ENCODE measurements around the gene WNK2.
A peak's percentile ranks its signal among the peaks of the same experiment; 100 is the strongest.

WNK2 gene

DNA sequence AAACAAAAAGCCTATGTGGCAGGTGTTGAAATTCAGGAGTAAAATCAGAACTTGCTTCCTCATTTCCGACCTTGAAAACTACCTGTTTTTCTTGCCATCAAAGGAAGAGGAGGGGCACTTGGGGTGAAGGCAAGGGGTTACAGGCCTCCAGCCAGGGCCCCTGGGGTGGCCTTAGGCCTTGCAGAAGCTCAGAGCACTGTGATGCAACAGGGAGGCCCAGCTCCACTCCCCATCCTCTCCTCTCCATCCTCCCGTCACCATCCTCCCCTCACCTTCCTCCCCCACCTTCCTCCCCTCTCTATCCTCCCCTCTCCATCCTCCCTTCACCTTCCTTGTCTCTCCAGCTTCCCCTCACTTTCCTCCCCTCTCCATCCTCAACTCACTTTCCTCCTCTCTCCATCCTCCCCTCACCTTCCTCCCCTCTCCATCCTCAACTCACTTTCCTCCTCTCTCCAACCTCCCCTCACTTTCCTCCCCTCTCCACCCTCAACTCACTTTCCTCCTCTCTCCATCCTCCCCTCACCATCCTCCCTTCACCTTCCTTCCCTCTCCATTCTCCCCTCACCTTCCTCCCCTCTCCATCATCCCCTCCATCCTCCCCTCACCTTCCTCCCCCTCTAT, 111.6 kb downstream of the WNK2 start:
- H2AFZ ChIP-seq (ENCODE audit: low read depth, low read length, severe bottlenecking): no peak overlapping the region
- peak overlapping the region; percentile 43 for H3K27ac ChIP-seq (ENCODE audit: low read depth, low read length)
- no peak for TF ChIP-seq EZH2phosphoT487 (conservative IDR thresholded peaks at IDR 0.05; ENCODE audit: low read length)
- TF ChIP-seq, protein P1, sequence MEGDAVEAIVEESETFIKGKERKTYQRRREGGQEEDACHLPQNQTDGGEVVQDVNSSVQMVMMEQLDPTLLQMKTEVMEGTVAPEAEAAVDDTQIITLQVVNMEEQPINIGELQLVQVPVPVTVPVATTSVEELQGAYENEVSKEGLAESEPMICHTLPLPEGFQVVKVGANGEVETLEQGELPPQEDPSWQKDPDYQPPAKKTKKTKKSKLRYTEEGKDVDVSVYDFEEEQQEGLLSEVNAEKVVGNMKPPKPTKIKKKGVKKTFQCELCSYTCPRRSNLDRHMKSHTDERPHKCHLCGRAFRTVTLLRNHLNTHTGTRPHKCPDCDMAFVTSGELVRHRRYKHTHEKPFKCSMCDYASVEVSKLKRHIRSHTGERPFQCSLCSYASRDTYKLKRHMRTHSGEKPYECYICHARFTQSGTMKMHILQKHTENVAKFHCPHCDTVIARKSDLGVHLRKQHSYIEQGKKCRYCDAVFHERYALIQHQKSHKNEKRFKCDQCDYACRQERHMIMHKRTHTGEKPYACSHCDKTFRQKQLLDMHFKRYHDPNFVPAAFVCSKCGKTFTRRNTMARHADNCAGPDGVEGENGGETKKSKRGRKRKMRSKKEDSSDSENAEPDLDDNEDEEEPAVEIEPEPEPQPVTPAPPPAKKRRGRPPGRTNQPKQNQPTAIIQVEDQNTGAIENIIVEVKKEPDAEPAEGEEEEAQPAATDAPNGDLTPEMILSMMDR (IDR thresholded peaks at IDR 0.05; ENCODE audit: insufficient read depth, low read length, poor library complexity, severe bottlenecking): no peak
- H3K36me3 ChIP-seq (ENCODE audit: low read length): no peaks in the 10 kb centered on the region
- H3F3A ChIP-seq (ENCODE audit: insufficient read depth): no peaks in the 10 kb centered on the region
- H3K4me2 ChIP-seq (ENCODE audit: low read depth, low read length, poor library complexity, severe bottlenecking): peak overlapping the region; percentile 26
- no peaks in the 10 kb centered on the region for H4K20me1 ChIP-seq (ENCODE audit: low read depth, low read length)
- H3K27me3 ChIP-seq (ENCODE audit: low read length): no peaks in the 10 kb centered on the region
- H3K9ac ChIP-seq (ENCODE audit: low read length): no peak overlapping the region
- H3K9me3 ChIP-seq (ENCODE audit: insufficient read depth, low read length): no peaks in the 10 kb centered on the region
- H3K79me2 ChIP-seq (ENCODE audit: insufficient read depth, low read length): no peaks in the 10 kb centered on the region
- no peaks in the 10 kb centered on the region for H3K9me2 ChIP-seq (replicated peaks; ENCODE audit: insufficient read depth, low read length)
- no peak overlapping the region for H3K4me3 ChIP-seq (ENCODE audit: insufficient read depth, low read length, poor library complexity, severe bottlenecking)

DNA sequence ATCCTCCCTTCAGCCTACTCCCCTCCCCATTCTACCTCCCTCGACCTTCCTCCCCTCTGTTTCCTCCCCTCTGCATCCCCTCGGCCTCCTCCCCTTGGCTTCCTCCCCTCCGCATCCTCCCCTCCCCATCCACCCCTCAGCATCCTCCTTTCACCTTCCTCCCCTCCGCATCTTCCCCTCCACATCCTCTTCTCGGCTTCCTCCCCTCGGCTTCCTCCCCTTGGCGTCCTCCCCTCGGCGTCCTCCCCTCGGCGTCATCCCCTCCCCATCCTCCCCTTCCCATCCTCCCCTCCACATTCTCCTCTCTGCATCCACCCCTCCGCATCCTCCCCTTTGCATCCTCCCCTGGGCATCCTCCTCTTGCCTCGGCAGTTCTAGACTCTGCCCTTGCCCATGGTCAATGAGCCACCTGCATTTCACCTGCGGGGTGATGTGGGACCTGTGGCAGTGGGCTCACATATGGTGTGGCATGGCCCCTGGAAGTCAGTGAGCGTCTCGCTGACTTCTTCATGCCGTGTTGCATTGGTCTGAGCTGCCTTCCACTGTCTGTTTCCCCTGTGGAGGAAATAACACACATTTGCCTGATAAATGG, 113.0 kb downstream of the WNK2 start:
- Histone ChIP-seq H4K20me1 (ENCODE audit: low read depth, low read length) (no peaks in the 10 kb centered on the region), H3K9me3 (ENCODE audit: insufficient read depth, low read length) (no peaks in the 10 kb centered on the region), H3K9me2 (replicated peaks; ENCODE audit: insufficient read depth, low read length) (no peaks in the 10 kb centered on the region), H3K4me2 (ENCODE audit: low read depth, low read length, poor library complexity, severe bottlenecking) (no peak overlapping the region), H3K36me3 (ENCODE audit: low read length) (no peaks in the 10 kb centered on the region), H3K27ac (ENCODE audit: low read depth, low read length) (no peak overlapping the region), H3K9ac (ENCODE audit: low read length) (no peak overlapping the region), H3F3A (ENCODE audit: insufficient read depth) (no peaks in the 10 kb centered on the region), H3K4me3 (ENCODE audit: insufficient read depth, low read length, poor library complexity, severe bottlenecking) (no peak overlapping the region), H3K27me3 (ENCODE audit: low read length) (no peaks in the 10 kb centered on the region), H3K79me2 (ENCODE audit: insufficient read depth, low read length) (no peaks in the 10 kb centered on the region), H2AFZ (ENCODE audit: low read depth, low read length, severe bottlenecking) (no peak overlapping the region)
- no peak for TF ChIP-seq EZH2phosphoT487 (conservative IDR thresholded peaks at IDR 0.05; ENCODE audit: low read length)

DNA sequence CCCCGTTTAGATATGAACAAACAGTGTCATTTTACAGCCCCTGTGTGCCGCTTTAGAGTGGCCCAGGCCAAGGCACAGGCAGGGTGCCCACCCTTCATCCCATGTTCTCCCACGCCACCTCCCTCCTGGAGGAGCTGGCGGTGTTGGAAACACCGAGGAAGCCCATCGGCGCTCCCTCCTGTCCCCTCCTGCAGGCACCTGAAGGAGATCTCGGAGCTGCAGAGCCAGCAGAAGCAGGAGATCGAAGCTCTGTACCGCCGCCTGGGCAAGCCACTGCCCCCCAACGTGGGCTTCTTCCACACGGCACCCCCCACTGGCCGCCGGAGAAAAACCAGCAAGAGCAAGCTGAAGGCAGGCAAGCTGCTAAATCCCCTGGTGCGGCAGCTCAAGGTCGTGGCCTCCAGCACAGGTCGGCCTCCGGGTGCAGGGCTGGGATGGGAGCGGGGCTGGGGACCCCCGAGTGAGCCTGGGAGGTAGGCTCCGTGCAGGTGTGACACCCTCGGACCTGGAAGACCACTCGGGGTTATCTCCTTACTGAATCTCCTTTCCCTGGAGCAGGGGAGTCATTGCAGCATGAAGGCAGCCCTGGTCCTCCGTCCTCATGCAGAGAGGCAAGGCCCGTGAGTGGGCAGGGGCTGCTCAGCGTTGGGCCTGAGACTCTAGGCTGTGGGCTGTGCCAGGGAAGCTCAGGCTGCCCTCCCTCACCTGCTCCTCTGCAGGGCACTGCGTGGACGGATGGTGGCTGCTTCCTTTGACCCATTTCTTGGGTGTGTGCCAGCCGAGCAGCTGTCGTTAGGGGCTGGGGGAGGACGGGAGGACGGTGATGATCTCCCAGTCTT, 113.9 kb downstream of the WNK2 start:
- Histone ChIP-seq H3K9me3 (ENCODE audit: insufficient read depth, low read length) (no peaks in the 10 kb centered on the region), H3K27me3 (ENCODE audit: low read length) (no peaks in the 10 kb centered on the region), H2AFZ (ENCODE audit: low read depth, low read length, severe bottlenecking) (no peak overlapping the region), H3K79me2 (ENCODE audit: insufficient read depth, low read length) (no peaks in the 10 kb centered on the region), H3K4me2 (ENCODE audit: low read depth, low read length, poor library complexity, severe bottlenecking) (no peak overlapping the region), H4K20me1 (ENCODE audit: low read depth, low read length) (no peaks in the 10 kb centered on the region), H3K9me2 (replicated peaks; ENCODE audit: insufficient read depth, low read length) (no peaks in the 10 kb centered on the region), H3F3A (ENCODE audit: insufficient read depth) (no peaks in the 10 kb centered on the region), H3K4me3 (ENCODE audit: insufficient read depth, low read length, poor library complexity, severe bottlenecking) (no peak overlapping the region), H3K9ac (ENCODE audit: low read length) (no peak overlapping the region), H3K27ac (ENCODE audit: low read depth, low read length) (no peak overlapping the region), H3K36me3 (ENCODE audit: low read length) (no peaks in the 10 kb centered on the region)
- no peak for TF ChIP-seq EZH2phosphoT487 (conservative IDR thresholded peaks at IDR 0.05; ENCODE audit: low read length)
- TF ChIP-seq, protein P1 (IDR thresholded peaks at IDR 0.05; ENCODE audit: insufficient read depth, low read length, poor library complexity, severe bottlenecking): no peak
